Measurements from ENCODE around the gene MT3.

DNA sequence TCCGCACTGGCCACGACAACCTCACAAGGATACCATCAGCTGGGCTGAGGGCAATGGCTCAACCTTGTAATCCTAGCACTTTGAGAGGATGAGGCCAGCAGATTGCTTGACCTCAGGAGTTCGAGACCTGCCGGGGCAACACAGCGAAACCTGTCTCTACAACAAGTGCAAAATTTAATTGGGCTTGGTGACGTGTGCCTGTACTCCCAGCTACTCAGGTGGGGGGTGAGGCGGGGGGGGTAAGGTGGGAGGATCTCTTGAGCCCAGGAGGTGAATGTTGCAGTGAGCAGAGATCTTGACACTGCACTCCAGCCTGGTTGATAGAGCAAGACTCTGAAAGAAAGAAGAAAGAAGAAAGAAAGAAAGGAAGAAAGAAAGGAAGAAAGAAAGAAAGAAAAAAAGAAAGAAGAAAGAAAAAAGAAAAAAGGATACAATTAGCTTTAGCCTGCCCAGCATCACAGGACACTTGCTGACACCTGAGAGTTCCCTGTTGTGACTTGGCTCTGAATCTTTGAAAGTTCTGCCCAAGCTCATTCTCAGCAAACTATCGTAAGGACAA lies 31.1 kb downstream of the MT3 start:
- TF ChIP-seq CTCF (IDR thresholded peaks at IDR 0.05), result no peak
- TF ChIP-seq POLR2A (IDR thresholded peaks at IDR 0.05), result no peak

Data from Peyer's patch (tissue), 4 donors.